Measurements from ENCODE around the gene GGCX.

Gene GGCX

DNA sequence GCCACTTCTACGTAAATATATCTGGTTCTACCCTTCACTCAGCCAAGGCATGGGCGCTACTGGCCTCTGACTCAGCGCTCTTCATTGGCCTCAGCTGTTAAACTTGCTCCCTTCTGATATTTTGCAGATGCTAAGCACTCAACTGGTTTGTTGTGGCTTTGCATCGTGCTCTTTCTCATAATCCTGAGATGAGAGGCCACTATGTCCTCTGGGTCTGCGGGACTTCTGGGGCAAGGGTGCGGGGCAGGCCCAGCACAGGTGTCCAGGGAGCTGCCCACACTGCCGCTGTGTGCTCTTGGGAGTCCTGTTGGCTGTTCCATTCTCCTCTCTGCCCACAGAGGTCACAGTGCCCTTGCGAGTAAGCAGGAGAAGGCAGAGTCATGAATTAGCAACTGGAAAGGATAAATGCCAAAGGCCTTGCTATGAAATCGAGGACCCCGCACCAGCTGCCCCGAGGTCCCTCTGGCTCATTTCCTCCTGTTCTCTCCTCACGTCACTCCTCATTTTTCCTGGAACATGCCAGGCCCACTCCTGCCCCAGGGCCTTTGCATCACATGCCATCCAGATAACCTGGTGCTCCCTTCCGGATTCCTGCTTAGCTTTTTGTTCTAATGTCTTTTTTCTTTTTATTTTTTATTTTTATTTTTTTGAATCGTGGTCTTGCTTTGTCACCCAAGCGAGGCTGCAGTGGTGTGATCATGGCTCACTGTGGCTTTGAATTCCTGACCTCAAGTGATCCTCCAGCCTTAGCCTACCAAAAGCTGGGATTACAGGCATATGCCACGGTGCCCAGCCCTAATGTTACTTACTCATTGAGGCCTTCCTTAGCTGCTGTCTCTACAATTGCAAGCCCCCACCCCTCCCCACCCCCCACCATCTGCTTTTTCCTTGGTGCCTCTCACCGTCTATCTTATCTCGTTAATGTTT is 57.2 kb downstream of the GGCX start:
- no peaks in the 10 kb centered on the region for H3K79me2 ChIP-seq
- H3K4me1 ChIP-seq = no peaks in the 10 kb centered on the region
- no peak overlapping the region for H3K4me3 ChIP-seq (ENCODE audit: low read depth, low read length)
- TF ChIP-seq, protein P1, sequence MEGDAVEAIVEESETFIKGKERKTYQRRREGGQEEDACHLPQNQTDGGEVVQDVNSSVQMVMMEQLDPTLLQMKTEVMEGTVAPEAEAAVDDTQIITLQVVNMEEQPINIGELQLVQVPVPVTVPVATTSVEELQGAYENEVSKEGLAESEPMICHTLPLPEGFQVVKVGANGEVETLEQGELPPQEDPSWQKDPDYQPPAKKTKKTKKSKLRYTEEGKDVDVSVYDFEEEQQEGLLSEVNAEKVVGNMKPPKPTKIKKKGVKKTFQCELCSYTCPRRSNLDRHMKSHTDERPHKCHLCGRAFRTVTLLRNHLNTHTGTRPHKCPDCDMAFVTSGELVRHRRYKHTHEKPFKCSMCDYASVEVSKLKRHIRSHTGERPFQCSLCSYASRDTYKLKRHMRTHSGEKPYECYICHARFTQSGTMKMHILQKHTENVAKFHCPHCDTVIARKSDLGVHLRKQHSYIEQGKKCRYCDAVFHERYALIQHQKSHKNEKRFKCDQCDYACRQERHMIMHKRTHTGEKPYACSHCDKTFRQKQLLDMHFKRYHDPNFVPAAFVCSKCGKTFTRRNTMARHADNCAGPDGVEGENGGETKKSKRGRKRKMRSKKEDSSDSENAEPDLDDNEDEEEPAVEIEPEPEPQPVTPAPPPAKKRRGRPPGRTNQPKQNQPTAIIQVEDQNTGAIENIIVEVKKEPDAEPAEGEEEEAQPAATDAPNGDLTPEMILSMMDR (IDR thresholded peaks at IDR 0.05) = no peak
- H3K27me3 ChIP-seq (ENCODE audit: control insufficient read depth, insufficient read depth, low read length) = no peaks in the 10 kb centered on the region
- H2AFZ ChIP-seq = no peak overlapping the region
- no peaks in the 10 kb centered on the region for H3K36me3 ChIP-seq (ENCODE audit: control insufficient read depth, insufficient read depth, low read length)
- H3K4me2 ChIP-seq (ENCODE audit: low read length) = no peak overlapping the region
- no peaks in the 10 kb centered on the region for H3K9me3 ChIP-seq (ENCODE audit: control insufficient read depth, low read length)
- no peak overlapping the region for H3K9ac ChIP-seq
- no peak overlapping the region for H3K27ac ChIP-seq

DNA sequence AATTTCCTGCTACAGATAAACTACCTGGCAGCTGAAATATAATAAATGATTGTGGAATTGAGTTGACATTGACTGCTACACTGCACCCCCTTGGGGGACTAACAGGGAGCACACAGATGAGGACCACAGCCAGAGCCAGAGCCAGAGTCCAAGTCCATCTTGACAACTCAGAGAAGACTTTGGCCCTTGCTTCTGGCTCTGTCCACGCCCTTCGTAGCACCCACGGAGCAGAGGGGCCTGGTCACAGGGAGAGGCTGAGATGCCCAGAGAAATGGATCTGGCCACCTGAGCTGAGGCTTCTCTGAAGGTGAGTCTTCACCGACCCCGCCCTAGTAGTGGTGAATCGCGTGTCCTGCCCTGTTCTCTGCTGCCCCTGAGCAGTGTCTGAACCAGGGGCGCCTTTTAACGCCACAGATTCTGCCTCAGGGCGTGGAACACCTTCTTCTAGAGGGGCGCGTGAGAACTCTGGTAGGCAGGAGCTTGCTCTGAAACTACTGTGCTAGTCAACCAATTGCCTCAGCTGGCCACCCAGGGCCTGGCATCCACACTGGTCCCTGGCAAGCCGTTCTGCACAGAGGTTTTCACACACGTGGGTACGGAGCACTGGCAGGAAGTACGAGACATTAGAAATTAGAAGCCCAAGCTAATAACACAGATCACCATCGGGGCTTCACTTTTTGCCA is 58.0 kb downstream of the GGCX start:
- Histone ChIP-seq H3K4me1 (no peaks in the 10 kb centered on the region), H3K9me3 (ENCODE audit: control insufficient read depth, low read length) (no peaks in the 10 kb centered on the region), H3K9ac (no peak overlapping the region), H3K79me2 (no peaks in the 10 kb centered on the region), H3K27me3 (ENCODE audit: control insufficient read depth, insufficient read depth, low read length) (no peaks in the 10 kb centered on the region), H2AFZ (no peak overlapping the region), H3K4me2 (ENCODE audit: low read length) (no peak overlapping the region), H3K4me3 (ENCODE audit: low read depth, low read length) (no peak overlapping the region), H3K36me3 (ENCODE audit: control insufficient read depth, insufficient read depth, low read length) (no peaks in the 10 kb centered on the region), H3K27ac (no peak overlapping the region)
- TF ChIP-seq, protein P1 (IDR thresholded peaks at IDR 0.05) = peak; percentile 13

DNA sequence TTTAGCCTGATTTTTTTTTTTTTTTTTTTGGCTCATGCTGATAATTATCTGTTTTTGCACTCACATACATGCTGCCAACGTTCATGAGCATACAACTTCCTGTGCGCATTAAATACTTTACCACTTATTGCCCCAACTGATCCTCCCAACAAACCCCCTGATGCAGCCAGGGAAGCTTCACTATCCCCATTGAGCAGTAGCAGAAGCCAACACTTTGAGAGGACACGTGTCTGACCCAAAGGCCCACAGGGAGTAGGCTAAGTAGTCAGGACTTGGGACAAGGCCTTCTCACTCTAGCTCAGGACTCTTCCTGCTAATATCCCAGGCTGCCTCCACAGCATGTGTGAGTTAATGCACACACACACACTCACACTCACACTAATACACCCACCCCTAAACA is 58.6 kb downstream of the GGCX start:
- Histone ChIP-seq H3K79me2 (no peaks in the 10 kb centered on the region), H3K9ac (no peak overlapping the region), H3K9me3 (ENCODE audit: control insufficient read depth, low read length) (no peaks in the 10 kb centered on the region), H3K4me1 (no peaks in the 10 kb centered on the region), H3K27ac (no peak overlapping the region), H3K27me3 (ENCODE audit: control insufficient read depth, insufficient read depth, low read length) (no peaks in the 10 kb centered on the region), H3K4me2 (ENCODE audit: low read length) (no peak overlapping the region), H3K36me3 (ENCODE audit: control insufficient read depth, insufficient read depth, low read length) (no peaks in the 10 kb centered on the region), H2AFZ (no peak overlapping the region), H3K4me3 (ENCODE audit: low read depth, low read length) (no peak overlapping the region)
- TF ChIP-seq, protein P1 (IDR thresholded peaks at IDR 0.05) = no peak

DNA sequence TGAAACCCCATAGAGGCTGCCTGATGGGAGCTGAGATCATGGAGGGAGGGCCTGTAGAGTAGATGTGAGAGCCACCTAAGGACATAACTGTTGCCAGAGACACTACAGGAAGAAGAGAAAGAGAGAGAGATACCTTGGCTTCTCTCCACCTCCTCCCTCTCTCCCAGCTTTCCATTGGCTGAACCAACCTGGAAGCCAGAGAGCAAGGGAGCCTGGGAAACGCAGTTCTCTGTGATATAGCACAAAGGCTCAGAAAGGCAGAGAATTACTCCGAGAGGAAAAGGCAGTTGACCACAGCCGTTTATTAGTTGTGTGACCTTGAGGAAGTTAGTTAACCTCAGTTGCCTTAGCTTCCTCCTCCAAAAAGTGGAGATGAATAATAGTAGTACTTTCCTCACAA is 60.0 kb downstream of the GGCX start:
- Histone ChIP-seq H3K27ac (no peak overlapping the region), H3K36me3 (ENCODE audit: control insufficient read depth, insufficient read depth, low read length) (no peaks in the 10 kb centered on the region), H3K4me2 (ENCODE audit: low read length) (no peak overlapping the region), H3K4me3 (ENCODE audit: low read depth, low read length) (no peak overlapping the region), H3K79me2 (no peaks in the 10 kb centered on the region), H3K4me1 (no peaks in the 10 kb centered on the region), H3K9ac (no peak overlapping the region), H3K9me3 (ENCODE audit: control insufficient read depth, low read length) (no peaks in the 10 kb centered on the region), H2AFZ (no peak overlapping the region), H3K27me3 (ENCODE audit: control insufficient read depth, insufficient read depth, low read length) (no peaks in the 10 kb centered on the region)
- TF ChIP-seq, protein P1 (IDR thresholded peaks at IDR 0.05) = no peak
